Suppressor macrophage treated with lipopolysaccharide for 1 hour (primary cell): ENCODE measurements around the gene FGF18.
"Not testable (repeated sequence)": the region's sequence is repeated elsewhere in the genome, so short reads cannot be mapped to it uniquely, and the experiment has no call there.

Experiments used
- DNase-seq, 3 donors: peaks; one replicate each; pipeline ENCODE4 v3.0.0-alpha.2; 2020 to 2022

Gene FGF18

DNA sequence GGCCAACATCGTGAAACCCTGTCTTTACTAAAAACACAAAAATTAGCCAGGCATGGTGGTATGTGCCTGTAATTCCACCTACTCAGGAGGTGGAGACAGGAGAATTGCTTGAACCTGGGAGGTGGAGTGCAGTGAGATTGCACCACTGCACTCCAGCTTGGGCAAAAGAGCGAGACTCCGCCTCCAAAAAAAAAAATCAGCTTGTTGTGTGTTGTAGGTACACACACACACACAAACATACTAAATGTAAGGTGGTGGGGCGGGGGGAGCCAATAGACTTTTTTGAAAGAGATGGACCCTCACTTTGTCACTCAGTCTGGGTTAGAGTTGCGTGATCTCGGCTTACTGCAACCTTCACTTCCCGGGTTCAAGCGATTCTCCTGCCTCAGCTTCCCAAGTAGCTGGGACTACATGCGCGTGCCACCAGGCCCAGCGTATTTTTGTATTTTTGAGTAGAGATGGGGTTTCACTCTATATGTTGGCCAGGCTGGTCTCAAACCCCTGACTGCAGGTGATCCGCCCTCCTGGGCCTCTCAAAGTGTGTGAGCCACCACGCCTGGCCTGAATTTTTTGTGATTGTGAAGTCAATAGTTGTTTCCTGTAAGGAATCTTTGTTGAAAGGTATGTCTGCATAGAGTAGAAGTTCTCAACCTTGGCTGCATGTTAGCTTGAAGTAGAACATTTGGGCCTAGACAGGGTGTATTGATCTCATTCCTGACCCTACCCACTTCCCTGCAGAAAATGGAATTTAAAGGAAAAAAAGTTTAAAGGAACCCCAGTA is 18.1 kb upstream of the FGF18 start:
- DNase-seq, result no peak

GRCh38 chr5:171402751-171403150 is 16.7 kb upstream of the FGF18 start:
- DNase-seq, result not testable (repeated sequence)

GRCh38 chr5:171405615-171406014 is 13.8 kb upstream of the FGF18 start:
- peak in 2 of 3 donors; percentile 27 to 35 for DNase-seq

DNA sequence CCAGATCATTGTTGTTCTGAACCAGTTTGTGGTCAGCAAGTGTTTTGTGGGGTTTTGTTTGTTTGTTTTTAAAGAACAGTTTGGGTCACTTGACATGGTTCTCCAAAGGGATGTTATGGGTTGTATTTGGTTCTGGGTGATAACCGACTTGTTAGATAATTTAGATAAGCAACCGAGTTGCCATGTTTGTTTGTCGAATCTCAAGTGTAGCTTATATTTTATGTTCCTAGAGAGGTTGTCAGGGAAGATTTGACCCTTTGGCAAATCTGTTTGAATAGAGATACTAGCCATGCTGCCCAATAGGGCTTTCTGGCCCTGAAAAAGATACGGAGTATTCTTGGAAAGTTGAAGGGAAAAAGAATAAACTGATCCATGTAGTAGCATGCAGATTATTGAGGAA is 12.2 kb upstream of the FGF18 start:
- DNase-seq, result no peak

DNA sequence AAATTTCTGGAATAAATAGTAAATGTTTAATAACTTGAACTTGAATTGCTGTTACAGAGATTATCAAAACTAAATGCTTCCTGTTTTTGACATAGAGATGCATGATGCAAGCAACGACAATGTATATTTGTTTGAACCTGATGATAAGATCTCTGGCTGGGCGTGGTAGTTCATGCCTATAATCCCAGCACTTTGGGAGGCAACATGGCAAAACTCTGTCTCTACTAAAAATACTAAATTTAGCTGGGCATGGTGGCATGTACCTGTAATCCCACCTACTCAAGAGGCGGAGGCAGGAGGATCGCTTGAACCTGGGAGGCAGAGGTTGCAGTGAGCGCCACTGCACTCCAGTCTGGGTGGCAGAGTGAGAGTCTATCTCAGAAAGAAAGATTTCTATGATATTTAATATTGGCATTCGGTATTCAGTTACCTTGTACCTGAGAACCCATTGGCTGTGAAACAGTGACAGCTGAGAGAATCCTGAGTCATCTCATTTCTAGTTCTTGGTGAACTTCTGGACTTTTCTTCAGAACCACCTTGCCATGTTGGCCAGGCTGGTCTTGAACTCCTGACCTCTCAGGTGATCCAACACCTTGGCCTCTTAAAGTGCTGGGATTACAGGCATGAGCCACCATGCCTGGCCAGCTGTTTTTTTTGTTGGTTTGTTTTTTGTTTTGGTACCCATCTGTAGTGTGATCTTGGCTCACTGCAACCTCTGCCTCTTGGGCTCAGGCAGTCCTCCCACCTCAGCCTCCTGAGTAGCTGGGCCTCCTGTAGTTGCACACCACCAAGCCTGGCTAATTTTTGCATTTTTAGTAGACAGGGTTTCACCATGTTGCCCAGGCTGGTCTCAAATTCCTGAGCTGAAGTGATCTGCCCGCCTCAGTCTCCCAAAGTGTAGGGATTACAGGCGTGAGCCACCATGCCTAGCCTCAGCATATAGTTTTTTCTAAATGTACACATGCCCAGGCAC is 10.0 kb upstream of the FGF18 start:
- DNase-seq, result no peak

- no peak for DNase-seq
Observed at GRCh38 chr5:171410181-171410580, 9.3 kb upstream of the FGF18 start.

GRCh38 chr5:171412186-171412585 is 7.3 kb upstream of the FGF18 start:
- no peak for DNase-seq

DNA sequence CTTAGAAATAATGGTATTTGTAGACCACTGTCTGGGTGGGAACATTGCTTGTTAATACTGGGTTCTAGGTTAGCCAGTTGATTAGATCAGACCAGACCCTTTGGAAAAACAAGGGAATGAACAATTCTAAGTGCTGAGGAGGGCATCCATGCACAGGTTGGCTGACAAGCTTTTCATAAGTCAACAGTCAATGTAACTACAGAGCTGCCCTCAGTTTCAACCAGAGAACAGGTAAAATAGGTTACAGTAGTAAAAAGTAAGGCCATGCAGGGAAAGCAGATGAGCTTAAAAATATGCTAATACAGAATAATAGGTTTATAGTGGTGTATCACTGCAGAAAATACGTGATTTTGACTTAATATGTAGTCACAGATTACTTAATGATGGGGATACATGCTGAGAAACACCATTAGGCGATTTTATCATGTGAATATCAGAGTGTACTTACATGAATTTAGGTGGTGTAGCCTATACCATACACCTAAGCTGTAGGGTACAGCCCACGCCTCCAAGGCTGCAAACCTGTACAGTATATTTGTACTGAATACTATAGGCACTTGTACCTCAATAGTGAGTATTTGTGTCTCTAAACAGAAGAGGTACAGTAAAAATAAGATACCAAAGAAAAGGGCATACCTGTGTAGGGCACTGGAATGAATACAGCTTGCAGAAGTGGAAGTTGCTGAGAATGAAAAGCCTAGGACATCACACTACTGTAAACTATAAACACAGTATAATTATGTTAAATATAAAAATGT is 6.1 kb upstream of the FGF18 start:
- DNase-seq, result no peak

GRCh38 chr5:171413993-171414392 is 5.5 kb upstream of the FGF18 start:
- DNase-seq, result not testable (repeated sequence)

DNA sequence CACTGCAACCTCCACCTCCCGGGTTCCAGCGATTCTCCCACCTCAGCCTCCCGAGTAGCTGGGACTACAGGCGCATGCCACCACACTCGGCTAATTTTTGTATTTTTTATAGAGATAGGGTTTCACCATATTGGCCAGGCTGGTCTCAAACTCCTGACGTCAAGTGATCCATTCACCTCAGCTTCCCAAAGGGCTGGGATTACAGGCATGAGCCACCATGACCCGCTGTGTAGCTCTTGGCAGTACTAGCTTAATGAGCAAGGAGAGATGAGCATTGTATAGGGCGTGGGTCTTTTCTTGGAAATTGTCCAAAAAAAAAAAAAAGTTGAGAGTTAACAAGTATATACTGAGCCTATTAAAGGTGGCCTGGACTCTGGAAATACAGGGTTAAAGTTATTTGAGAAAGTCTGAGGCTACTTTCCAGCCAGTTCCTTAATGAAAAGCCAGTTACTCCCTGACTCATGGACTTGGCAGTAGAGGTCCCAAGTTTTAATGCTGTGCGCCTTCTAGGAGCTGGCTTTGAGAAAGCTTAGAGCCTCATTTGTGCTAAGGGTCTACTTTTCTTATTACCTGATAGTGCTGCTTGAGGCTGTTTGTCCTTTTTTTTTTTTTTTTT is 4.2 kb upstream of the FGF18 start:
- no peak for DNase-seq

GRCh38 chr5:171416160-171417049 is 3.0 kb upstream of the FGF18 start:
- no peak for DNase-seq

DNA sequence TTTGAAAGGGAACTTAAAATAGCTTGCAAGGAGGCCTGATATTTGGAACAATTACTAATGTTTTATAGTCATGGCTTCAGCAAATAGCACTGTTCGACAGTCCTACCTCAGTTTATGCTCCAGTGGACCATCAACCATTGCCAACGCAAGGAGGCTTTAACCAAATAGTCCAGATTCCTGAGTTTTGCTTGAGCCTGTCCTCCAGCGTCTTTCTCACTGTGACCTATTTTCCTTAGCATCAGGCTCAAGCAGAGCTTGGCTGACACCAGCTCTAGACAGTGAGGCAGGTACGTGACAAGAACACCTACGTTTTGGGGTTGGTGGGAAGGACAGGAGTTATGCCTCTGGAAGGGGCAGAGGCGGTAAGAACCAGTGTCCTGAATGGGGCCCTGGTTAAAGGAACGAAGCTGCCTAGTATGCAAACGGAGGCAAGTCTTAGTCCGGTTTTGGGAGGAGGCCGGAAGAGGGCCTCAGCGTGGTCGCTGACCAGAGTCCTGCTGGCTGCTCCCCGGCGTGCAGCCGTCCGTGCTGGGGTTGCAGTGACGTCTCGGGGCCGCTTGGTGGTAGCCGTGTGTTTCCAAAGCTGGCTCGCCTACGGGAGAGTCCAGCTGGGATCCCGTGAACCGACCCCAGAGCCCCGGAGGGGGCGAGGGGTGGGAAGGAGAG is 998 bp upstream of the FGF18 start:
- peak; percentile 77 to 87 (median 85) for DNase-seq

DNA sequence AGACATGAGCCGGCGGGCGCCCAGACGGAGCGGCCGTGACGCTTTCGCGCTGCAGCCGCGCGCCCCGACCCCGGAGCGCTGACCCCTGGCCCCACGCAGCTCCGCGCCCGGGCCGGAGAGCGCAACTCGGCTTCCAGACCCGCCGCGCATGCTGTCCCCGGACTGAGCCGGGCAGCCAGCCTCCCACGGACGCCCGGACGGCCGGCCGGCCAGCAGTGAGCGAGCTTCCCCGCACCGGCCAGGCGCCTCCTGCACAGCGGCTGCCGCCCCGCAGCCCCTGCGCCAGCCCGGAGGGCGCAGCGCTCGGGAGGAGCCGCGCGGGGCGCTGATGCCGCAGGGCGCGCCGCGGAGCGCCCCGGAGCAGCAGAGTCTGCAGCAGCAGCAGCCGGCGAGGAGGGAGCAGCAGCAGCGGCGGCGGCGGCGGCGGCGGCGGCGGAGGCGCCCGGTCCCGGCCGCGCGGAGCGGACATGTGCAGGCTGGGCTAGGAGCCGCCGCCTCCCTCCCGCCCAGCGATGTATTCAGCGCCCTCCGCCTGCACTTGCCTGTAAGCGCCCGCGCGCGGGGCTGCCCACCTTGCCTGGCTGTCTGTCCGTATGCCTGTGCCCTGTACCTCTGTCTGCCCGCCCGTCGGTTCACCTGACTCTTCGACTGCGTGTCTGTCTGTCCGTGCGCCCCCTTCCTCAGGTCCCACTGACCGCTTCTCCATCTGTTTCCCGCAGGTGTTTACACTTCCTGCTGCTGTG is 412 bp downstream of the FGF18 start:
- peak; percentile 25 to 67 (median 41) for DNase-seq

- DNase-seq, result peak in 1 of 3 donors; percentile 33
Observed at GRCh38 chr5:171420431-171421241, 1.2 kb downstream of the FGF18 start.

- no peak for DNase-seq
Observed at GRCh38 chr5:171421331-171422262, 2.1 kb downstream of the FGF18 start.

- DNase-seq, result no peak
Observed at GRCh38 chr5:171422495-171422894, 3.0 kb downstream of the FGF18 start.

DNA sequence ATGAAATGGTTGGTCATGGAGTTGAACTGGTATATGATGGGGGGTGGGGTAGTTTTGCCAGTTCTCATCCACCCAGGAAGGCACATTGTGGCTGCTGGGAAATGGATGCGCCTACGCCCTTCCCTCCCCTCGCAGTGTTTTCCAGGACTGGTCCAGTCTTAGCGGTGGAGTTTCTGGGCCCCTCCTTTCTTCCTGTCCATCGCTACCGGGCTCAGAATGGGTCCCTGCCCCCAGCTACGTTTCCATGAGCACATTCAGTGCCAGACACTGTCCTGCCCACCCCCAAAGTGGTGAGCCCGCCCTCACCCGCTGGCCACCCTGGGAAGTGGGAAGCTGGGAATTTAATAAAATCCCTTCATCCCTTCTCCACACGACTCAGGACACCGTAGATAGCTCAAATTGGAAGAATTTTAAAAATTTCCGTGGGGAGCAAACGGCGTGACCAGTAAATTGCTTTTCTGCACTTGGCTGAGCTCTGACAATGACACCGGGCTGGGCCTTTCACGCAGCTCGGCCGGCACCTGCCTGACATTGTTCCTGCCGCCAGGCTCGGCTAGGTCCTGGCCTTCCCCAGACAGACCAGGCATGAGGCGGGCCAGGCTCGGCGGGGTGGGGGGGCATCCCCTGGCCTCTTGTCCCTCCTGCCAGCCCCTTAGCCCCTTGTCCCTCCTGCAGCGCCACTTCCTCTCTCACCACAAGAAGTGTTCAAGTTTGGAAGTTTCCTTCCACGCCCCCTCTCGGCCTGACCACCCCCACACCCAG is 3.6 kb downstream of the FGF18 start:
- no peak for DNase-seq
